ENCODE data around the gene PSMF1.

PSMF1 gene

DNA sequence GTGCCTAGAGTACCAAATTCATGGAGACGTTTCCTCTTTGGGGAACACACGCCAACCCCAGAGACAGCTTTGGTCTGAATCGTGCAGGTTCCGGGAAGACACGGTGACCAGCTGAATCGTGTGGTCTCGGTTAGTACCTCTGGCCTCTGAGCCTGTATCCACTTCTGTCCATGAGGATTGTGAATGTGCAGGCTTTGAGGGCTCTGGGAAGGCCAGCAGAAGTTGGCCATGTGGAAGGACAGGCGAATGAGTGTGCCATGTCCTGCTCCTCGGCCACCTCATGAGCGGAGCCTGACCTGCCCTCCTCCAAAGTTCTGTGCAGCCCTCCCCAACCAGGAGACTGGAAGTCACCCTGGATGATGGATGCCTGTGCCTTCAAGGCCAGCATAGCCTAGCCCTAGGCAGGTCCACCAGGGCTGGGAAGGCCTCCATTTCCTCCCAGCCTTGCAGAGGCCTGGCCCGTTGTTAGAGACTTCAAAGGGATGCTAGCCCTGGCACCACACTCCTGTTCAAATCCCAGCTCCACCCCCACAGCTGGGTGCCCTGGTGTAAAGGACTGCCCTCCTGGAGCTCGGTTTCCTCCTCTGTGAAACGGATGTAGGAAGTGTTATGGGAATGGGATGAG is 68.1 kb downstream of the PSMF1 start:
- no peak overlapping the region for H3K27ac ChIP-seq
- H3K4me3 ChIP-seq, result no peak overlapping the region
- no peak for DNase-seq (ENCODE audit: low spot score)
- TF ChIP-seq, protein P1, sequence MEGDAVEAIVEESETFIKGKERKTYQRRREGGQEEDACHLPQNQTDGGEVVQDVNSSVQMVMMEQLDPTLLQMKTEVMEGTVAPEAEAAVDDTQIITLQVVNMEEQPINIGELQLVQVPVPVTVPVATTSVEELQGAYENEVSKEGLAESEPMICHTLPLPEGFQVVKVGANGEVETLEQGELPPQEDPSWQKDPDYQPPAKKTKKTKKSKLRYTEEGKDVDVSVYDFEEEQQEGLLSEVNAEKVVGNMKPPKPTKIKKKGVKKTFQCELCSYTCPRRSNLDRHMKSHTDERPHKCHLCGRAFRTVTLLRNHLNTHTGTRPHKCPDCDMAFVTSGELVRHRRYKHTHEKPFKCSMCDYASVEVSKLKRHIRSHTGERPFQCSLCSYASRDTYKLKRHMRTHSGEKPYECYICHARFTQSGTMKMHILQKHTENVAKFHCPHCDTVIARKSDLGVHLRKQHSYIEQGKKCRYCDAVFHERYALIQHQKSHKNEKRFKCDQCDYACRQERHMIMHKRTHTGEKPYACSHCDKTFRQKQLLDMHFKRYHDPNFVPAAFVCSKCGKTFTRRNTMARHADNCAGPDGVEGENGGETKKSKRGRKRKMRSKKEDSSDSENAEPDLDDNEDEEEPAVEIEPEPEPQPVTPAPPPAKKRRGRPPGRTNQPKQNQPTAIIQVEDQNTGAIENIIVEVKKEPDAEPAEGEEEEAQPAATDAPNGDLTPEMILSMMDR (IDR thresholded peaks at IDR 0.05), result no peak

DNA sequence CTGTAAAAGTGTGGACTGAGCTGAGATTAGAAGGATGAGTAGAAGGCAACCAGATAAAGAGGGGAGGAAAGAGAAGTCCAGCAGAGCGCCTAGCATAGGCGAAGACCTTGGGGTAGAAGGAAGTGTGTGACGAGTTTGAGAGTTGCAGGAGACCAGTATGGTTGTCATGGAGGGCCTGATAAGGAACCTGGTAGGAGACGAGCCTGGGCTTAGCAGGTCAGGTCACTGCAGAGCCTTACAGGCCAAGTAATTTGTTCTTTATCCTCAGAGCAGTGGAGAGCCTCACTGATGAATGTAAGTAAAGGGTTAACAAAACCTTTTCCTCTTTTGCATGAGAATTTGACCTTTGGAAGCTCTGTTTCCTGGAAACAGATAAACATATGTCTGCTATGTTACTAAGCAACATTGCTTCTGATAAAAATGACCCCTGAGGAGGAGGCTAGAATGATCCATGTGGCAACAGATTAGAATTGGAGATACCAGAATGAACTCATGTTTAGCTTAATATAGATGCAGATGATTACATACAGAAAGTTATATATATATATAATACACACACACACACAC is 69.3 kb downstream of the PSMF1 start:
- TF ChIP-seq, protein P1 (IDR thresholded peaks at IDR 0.05), result no peak
- H3K27ac ChIP-seq, result no peak overlapping the region
- no peak overlapping the region for H3K4me3 ChIP-seq
- no peak for DNase-seq (ENCODE audit: low spot score)

DNA sequence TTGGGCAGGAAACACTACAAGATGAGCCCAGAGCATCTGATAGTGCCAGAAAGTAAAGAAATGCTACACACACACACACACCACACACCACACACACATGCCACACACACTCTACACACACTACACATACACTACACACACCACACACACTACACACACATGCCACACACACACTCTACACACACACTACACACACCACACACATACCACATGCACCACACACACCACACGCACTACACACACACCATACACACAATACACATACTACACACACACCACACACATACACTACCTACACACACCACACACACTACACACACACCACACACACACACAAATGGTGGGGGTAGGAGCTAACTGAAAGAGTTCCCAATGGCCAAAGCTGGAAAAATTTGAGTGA is 69.9 kb downstream of the PSMF1 start:
- DNase-seq (ENCODE audit: low spot score), result no peak
- no peak overlapping the region for H3K4me3 ChIP-seq
- TF ChIP-seq, protein P1 (IDR thresholded peaks at IDR 0.05), result no peak
- H3K27ac ChIP-seq, result no peak overlapping the region

DNA sequence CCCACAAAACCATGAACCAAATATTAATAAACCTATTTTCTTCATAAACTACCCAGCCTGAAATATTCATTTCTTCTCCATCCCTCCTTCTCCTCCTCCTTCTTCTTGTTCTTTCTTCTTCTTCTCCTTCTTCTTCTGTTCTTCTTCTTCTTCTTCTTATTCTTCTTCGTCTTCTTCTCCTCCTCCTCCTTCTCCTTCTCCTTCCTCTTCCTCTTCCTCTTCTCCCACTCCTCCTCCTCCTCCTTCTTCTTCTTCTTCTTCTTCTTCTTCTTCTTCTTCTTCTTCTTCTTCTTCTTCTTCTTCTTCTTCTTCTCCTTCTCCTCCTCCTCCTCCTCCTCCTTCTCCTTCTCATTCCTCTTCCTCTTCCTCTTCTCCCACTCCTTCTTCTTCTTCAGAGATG is 71.4 kb downstream of the PSMF1 start:
- H3K27ac ChIP-seq, result no peak overlapping the region
- TF ChIP-seq, protein P1 (IDR thresholded peaks at IDR 0.05), result no peak
- DNase-seq (ENCODE audit: low spot score), result no peak
- no peak overlapping the region for H3K4me3 ChIP-seq

GRCh38 chr20:1190847-1191246 is 72.4 kb downstream of the PSMF1 start:
- no peak for DNase-seq (ENCODE audit: low spot score)
- TF ChIP-seq, protein P1 (IDR thresholded peaks at IDR 0.05), result no peak
- Histone ChIP-seq H3K4me3 (no peak overlapping the region), H3K27ac (no peak overlapping the region)

DNA sequence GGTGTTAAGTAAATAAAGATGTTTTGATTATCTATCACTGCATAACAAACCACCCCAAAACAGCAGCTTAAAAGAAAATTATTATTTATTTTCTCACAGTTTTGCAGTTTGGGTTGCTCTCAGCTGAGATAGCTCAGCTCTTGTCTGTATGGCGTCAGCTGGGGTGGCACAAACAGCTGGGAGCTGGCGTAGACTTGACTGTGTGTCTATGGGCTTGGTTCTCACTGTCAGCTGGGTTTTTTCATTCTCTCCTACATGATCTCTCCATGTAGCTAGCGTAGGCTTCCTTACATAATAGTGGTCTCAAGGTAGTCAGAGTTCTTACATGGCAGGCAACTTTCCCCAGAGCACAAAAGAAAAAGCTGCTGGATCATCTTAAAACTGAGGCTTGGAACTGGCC is 72.9 kb downstream of the PSMF1 start:
- H3K27ac ChIP-seq, result no peak overlapping the region
- DNase-seq (ENCODE audit: low spot score), result no peak
- no peak overlapping the region for H3K4me3 ChIP-seq
- TF ChIP-seq, protein P1 (IDR thresholded peaks at IDR 0.05), result no peak

DNA sequence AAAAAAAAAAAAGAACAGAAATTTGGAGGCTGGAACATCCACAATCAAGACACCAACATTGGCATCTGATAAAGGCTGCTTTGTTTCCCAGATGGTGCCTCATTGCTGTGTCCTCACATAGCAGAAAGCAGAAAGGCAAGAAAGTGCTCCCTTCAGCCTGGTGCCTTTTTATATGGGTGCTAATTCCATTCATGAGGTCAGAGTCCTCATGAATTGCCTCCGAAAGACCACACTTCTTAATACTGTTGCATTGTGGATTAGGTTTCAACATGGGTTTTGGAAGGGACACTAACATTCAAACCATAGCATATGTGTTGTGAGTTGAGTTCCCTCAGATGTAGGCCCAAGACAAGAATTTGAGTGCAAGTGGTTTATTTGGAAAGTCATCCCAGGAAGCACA is 76.8 kb downstream of the PSMF1 start:
- TF ChIP-seq, protein P1 (IDR thresholded peaks at IDR 0.05), result no peak
- no peak for DNase-seq (ENCODE audit: low spot score)
- H3K27ac ChIP-seq, result no peak overlapping the region
- no peak overlapping the region for H3K4me3 ChIP-seq

All from coronary artery (tissue), 2 donors.